Hepatocyte (in vitro differentiated cells): ENCODE results near the gene HOXB6. TPM values are rescaled to one million over a fixed set of nuclear protein-coding genes. Genes with fewer than 3 reads are reported as not detected.
A peak's percentile ranks its signal among the peaks of the same experiment; 100 is the strongest.

ENCODE experiments used
- DNase-seq: peaks from one replicate; pipeline ENCODE4 v3.0.0-alpha.2; 2016; ENCODE audit warnings: low spot score
- H2AFZ ChIP-seq: fragments of 200-600 bp; sonication (generic); 2 replicates; pipeline ENCODE4 v1.6.0; 2016; ENCODE audit warnings: antibody characterized with exemption, mild to moderate bottlenecking
- H3K27ac ChIP-seq: fragments of 200-600 bp; sonication (generic); 2 replicates; pipeline ENCODE4 v1.5.1; 2016; ENCODE audit warnings: mild to moderate bottlenecking
- H3K27me3 ChIP-seq: fragments of 200-600 bp; sonication (generic); 2 replicates; pipeline ENCODE4 v1.6.1; 2016
- H3K36me3 ChIP-seq: fragments of 200-600 bp; sonication (generic); replicated peaks from 2 replicates; pipeline ENCODE4 v1.5.1; 2016; ENCODE audit warnings: low read depth; ENCODE audit not compliant: insufficient read depth
- H3K4me1 ChIP-seq: fragments of 200-600 bp; sonication (generic); 2 replicates; pipeline ENCODE4 v1.5.1; 2016; ENCODE audit warnings: mild to moderate bottlenecking, moderate library complexity; ENCODE audit not compliant: insufficient read depth
- H3K4me2 ChIP-seq: fragments of 200-600 bp; sonication (generic); 2 replicates; pipeline ENCODE4 v1.6.0; 2016
- H3K4me3 ChIP-seq: fragments of 200-600 bp; sonication (generic); 2 replicates; pipeline ENCODE4 v1.5.1; 2016; ENCODE audit warnings: mild to moderate bottlenecking
- H3K79me2 ChIP-seq: fragments of 200-600 bp; sonication (generic); 2 replicates; pipeline ENCODE4 v1.6.0; 2017; ENCODE audit warnings: mild to moderate bottlenecking
- H3K9me2 ChIP-seq: fragments of 200-600 bp; sonication (generic); replicated peaks from 2 replicates; pipeline ENCODE4 v1.6.0; 2017; ENCODE audit warnings: mild to moderate bottlenecking; ENCODE audit not compliant: insufficient read depth
- H3K9me3 ChIP-seq: fragments of 200-600 bp; sonication (generic); 2 replicates; pipeline ENCODE4 v1.5.1; 2016; ENCODE audit warnings: low read depth, mild to moderate bottlenecking
- H4K20me1 ChIP-seq: fragments of 200-600 bp; sonication (generic); 2 replicates; pipeline ENCODE4 v1.6.0; 2016; ENCODE audit warnings: mild to moderate bottlenecking; ENCODE audit not compliant: insufficient read depth, poor library complexity, severe bottlenecking
- EZH2 ChIP-seq: fragments of 200-600 bp; sonication (generic); IDR thresholded peaks from 2 replicates; pipeline ENCODE4 v1.6.1; 2016; ENCODE audit warnings: antibody characterized with exemption, mild to moderate bottlenecking, borderline replicate concordance
- EZH2phosphoT487 ChIP-seq: fragments of 200-600 bp; sonication (generic); IDR thresholded peaks from one replicate; pipeline ENCODE4 v1.6.1; 2018; ENCODE audit warnings: antibody characterized with exemption, mild to moderate bottlenecking, low read depth, moderate library complexity; ENCODE audit not compliant: unreplicated experiment, severe bottlenecking
- WGBS: methylation state at CpG from one replicate; pipeline ENCODE4 v1.1.6; 2016; ENCODE audit warnings: low lambda C conversion rate; ENCODE audit errors: missing lambda C conversion rate; 5-methylcytosine and 5-hydroxymethylcytosine counted together
- polyA plus RNA-seq: library from polyadenylated mRNA; unstranded; fragments of >200 nt; fragmentation: Nextera tagmentation; extraction: Ambion mirVana; gene quantifications from 2 replicates; pipeline ENCODE4 v1.2.1, GENCODE V29; 2016
- total RNA-seq: library from RNA; depleted of rRNA; stranded (reverse); fragments of >200 nt; gene quantifications from 2 replicates; pipeline ENCODE4 v1.2.3, GENCODE V29; 2014
- TF ChIP-seq, protein P1 (sequence below): fragments of 200-600 bp; sonication (generic); IDR thresholded peaks from 2 replicates; pipeline ENCODE4 v1.5.1; 2016; ENCODE audit warnings: antibody characterized with exemption, mild to moderate bottlenecking; ENCODE audit not compliant: poor library complexity

Gene HOXB6
- total and polyA plus RNA-seq, 2 experiments from 2014 or later: 4.8 to 7.7 TPM

DNA sequence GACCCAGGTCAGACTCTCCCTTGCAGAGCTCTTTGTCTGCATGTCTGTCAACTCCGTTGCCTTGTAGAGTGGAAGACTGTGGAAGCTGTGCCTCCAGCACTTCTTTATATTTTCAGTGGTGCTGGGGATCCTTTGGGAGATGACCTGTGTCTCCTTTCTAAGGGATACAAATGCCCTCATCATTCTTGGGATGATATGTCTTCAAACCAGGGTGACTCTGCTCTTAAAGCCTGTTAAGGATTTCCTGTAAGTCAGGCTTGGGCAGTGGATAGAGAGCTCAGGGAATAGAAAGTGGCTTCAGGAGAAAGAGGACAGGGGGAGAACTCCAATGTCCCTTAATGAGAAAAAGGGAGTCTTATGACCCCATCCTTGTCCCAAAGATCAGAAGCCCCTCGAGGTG, 16.3 kb downstream of the HOXB6 start:
- Histone ChIP-seq H3K4me2 (peak overlapping the region; percentile 93), H3K4me1 (no peaks in the 10 kb centered on the region), H3K27ac (no peak overlapping the region), H3K4me3 (no peak overlapping the region), H4K20me1 (no peaks in the 10 kb centered on the region), H2AFZ (no peak overlapping the region), H3K9me2 (no peaks in the 10 kb centered on the region), H3K79me2 (peaks cover 13% of the 10 kb centered on the region), H3K9me3 (no peaks in the 10 kb centered on the region), H3K36me3 (no peaks in the 10 kb centered on the region), H3K27me3 (peaks cover 92% of the 10 kb centered on the region)
- WGBS: 43% methylated on average over 2 of the region's 2 CpGs
- no peak for DNase-seq
- TF ChIP-seq EZH2phosphoT487 (no peak), EZH2 (no peak)
- TF ChIP-seq, protein P1, sequence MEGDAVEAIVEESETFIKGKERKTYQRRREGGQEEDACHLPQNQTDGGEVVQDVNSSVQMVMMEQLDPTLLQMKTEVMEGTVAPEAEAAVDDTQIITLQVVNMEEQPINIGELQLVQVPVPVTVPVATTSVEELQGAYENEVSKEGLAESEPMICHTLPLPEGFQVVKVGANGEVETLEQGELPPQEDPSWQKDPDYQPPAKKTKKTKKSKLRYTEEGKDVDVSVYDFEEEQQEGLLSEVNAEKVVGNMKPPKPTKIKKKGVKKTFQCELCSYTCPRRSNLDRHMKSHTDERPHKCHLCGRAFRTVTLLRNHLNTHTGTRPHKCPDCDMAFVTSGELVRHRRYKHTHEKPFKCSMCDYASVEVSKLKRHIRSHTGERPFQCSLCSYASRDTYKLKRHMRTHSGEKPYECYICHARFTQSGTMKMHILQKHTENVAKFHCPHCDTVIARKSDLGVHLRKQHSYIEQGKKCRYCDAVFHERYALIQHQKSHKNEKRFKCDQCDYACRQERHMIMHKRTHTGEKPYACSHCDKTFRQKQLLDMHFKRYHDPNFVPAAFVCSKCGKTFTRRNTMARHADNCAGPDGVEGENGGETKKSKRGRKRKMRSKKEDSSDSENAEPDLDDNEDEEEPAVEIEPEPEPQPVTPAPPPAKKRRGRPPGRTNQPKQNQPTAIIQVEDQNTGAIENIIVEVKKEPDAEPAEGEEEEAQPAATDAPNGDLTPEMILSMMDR: no peak

DNA sequence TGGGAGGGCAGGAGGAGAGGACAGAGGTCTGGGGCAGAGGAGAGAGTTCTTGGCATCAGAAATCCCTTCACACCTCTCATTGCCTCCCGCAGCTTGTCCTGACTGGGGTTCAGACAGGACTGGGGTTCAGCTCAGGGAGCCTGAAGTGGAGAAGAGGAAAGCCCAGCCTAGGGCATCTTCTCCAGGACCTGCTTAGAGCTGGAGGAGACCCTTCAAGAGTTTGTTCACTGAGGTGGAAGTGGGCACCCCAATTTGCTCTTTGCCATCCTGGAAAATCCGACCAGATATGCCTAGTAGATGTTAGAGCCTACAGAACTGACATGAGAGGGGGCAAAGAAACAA, 16.7 kb downstream of the HOXB6 start:
- TF ChIP-seq, protein P1: no peak
- Histone ChIP-seq H4K20me1 (no peaks in the 10 kb centered on the region), H3K27ac (peak overlapping the region; percentile 36), H3K79me2 (peaks cover 18% of the 10 kb centered on the region), H3K9me3 (no peaks in the 10 kb centered on the region), H3K4me1 (no peaks in the 10 kb centered on the region), H3K27me3 (peaks cover 92% of the 10 kb centered on the region), H3K36me3 (no peaks in the 10 kb centered on the region), H2AFZ (no peak overlapping the region), H3K9me2 (no peaks in the 10 kb centered on the region), H3K4me2 (peak overlapping the region; percentile 93), H3K4me3 (no peak overlapping the region)
- WGBS: 40% methylated on average over 2 of the region's 2 CpGs
- no peak for DNase-seq

DNA sequence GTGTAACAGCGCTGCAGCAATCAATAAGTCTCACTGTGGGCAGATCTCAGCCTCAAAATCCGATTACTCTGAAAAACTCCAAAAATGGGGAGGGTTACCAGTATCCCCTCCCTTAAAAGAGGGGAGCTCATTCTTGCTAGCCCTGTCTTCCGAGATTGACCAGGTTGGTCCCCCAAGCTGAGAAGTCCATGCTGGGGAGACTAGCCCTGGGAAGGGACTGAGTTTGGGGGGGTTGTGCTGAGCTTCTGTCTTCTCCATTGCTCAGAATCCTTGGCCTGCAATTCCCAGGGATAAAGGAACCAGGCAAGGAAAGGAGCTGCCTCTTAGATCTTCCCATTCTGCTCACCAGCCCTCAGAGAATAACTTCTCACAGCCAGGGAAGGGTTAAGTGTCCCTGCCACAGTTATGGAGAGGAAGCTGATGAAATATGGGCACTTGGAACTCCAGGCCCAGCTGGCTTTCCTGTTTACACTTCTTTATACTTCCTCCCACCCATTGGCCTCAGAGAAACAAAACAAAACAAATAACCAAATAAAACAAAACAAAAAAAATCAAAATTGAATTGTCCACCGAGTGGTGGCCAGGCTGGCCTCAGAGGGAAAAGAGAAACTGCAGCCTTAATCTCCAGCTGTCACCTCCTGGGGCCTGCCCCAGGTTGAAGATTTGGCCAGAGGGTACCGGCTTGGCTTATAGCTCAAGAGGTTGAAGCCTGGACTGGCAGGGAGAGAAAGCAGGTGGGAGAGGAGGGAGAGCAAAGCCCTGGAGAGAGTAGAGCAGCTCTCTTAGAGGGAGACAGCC, 17.3 kb downstream of the HOXB6 start:
- Histone ChIP-seq H3K4me3 (no peak overlapping the region), H4K20me1 (no peaks in the 10 kb centered on the region), H3K79me2 (peaks cover 20% of the 10 kb centered on the region), H3K27me3 (peaks cover 92% of the 10 kb centered on the region), H3K4me1 (peaks cover 3% of the 10 kb centered on the region), H3K4me2 (peak overlapping the region; percentile 93), H3K27ac (peak overlapping the region; percentile 36), H3K36me3 (no peaks in the 10 kb centered on the region), H2AFZ (no peak overlapping the region), H3K9me2 (no peaks in the 10 kb centered on the region), H3K9me3 (no peaks in the 10 kb centered on the region)
- WGBS: 41% methylated on average over 5 of the region's 5 CpGs
- TF ChIP-seq, protein P1: no peak
- no peak for TF ChIP-seq EZH2phosphoT487
- TF ChIP-seq EZH2: no peak
- DNase-seq: no peak
